ENCODE measurements around the gene DOCK4. TPM values are rescaled to one million over a fixed set of nuclear protein-coding genes. Genes with fewer than 3 reads are reported as not detected.

The DOCK4 gene
- total RNA-seq, 1 experiment from 2014 or later, result 4.9 TPM

DNA sequence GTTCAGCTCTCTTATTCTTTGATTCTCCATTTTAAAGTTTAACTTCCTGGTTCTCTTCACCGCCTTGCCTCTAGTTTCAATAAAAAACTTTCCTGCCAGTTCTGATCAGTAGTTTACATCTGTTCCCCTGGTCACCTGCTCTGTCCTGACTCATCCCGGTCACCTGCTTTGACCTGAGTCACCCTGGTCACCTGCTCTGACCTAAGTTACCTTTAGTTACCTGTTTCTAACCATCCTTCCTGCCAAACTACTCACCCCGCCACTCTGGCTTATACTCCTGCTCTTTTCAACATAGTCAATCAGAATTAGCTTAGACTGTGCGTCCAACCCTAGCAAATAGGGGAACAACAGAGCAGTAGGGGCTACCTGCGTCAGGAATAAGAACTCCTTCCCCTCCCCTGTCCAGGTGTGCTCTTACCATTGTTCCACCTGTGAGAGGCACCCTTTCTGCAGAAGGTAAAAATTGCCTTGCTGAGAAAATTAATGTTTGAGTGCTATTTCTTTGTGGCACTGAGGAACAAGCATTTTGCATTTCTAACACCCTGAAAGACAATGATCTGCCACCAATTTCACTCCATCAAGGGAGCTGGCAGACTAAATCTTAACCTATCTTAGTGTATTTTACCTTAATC is 263.6 kb downstream of the DOCK4 start:
- no peak overlapping the region for H4K91ac ChIP-seq (ENCODE audit: insufficient read length, low read depth, low read length)
- H3K27me3 ChIP-seq (ENCODE audit: insufficient read depth, low read length), result no peaks in the 10 kb centered on the region
- H3T11ph ChIP-seq (ENCODE audit: low read length), result no peak overlapping the region
- H3K18ac ChIP-seq (ENCODE audit: insufficient read length, low read depth, low read length), result no peak overlapping the region
- TF ChIP-seq, protein P1, sequence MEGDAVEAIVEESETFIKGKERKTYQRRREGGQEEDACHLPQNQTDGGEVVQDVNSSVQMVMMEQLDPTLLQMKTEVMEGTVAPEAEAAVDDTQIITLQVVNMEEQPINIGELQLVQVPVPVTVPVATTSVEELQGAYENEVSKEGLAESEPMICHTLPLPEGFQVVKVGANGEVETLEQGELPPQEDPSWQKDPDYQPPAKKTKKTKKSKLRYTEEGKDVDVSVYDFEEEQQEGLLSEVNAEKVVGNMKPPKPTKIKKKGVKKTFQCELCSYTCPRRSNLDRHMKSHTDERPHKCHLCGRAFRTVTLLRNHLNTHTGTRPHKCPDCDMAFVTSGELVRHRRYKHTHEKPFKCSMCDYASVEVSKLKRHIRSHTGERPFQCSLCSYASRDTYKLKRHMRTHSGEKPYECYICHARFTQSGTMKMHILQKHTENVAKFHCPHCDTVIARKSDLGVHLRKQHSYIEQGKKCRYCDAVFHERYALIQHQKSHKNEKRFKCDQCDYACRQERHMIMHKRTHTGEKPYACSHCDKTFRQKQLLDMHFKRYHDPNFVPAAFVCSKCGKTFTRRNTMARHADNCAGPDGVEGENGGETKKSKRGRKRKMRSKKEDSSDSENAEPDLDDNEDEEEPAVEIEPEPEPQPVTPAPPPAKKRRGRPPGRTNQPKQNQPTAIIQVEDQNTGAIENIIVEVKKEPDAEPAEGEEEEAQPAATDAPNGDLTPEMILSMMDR (conservative IDR thresholded peaks at IDR 0.05), result no peak
- H3K27me3 Mint-ChIP-seq (ENCODE audit: low read depth), result no peaks in the 10 kb centered on the region
- no peak overlapping the region for H4K8ac ChIP-seq (replicated peaks; ENCODE audit: insufficient read length, low read depth, low read length)
- H3K23me2 ChIP-seq (ENCODE audit: insufficient read length, low read depth, low read length, poor library complexity, severe bottlenecking), result no peaks in the 10 kb centered on the region
- DNase-seq, result no peak
- H3K4me1 ChIP-seq (ENCODE audit: insufficient read depth, low read length), result no peaks in the 10 kb centered on the region; the same call in 1 of the 2 replicates
- no peak overlapping the region for H2BK5ac ChIP-seq (ENCODE audit: insufficient read length, low read length)
- peaks cover 0 to 3% of the 10 kb centered on the region in 2 experiments; a peak in 1 of 4 replicates for H3K4me1 Mint-ChIP-seq
- H4K5ac ChIP-seq (ENCODE audit: insufficient read length, low read depth, low read length), result no peak overlapping the region
- H2BK15ac ChIP-seq (ENCODE audit: low read depth, low read length), result no peak overlapping the region
- H2BK12ac ChIP-seq (ENCODE audit: insufficient read length, low read depth, low read length), result no peak overlapping the region
- no peaks in the 10 kb centered on the region for H3K79me2 ChIP-seq (ENCODE audit: insufficient read depth, low read length)
- no peak overlapping the region for H2BK20ac ChIP-seq (ENCODE audit: low read depth, low read length, poor library complexity, severe bottlenecking)
- H3K27ac ChIP-seq (ENCODE audit: insufficient read length, low read depth, low read length), result no peak overlapping the region
- H3K27ac Mint-ChIP-seq, result peak overlapping the region in 1 of 3 experiments; percentile 31; a peak in 1 of 7 replicates
- H3K79me1 ChIP-seq (ENCODE audit: insufficient read depth, low read depth, low read length, poor library complexity, severe bottlenecking), result no peaks in the 10 kb centered on the region
- H3K4ac ChIP-seq (ENCODE audit: low read depth, low read length), result no peak overlapping the region
- H3K9me3 Mint-ChIP-seq, result peaks cover 20 to 25% of the 10 kb centered on the region in 2 experiments
- no peak overlapping the region for H3K56ac ChIP-seq (ENCODE audit: insufficient read length, low read depth, low read length)
- no peak overlapping the region for H3K14ac ChIP-seq (ENCODE audit: insufficient read depth, low read length)
- H4K20me1 ChIP-seq (ENCODE audit: control insufficient read depth, insufficient read depth, insufficient read length), result no peaks in the 10 kb centered on the region
- WGBS (ENCODE audit: extremely low coverage, insufficient read length, low lambda C conversion rate), result no CpG with 5 or more reads among the region's 5 CpGs
- no peak overlapping the region for H2AFZ ChIP-seq (ENCODE audit: low read length)
- peaks cover 38 to 65% (median 50%) of the 10 kb centered on the region in 3 experiments for H3K36me3 Mint-ChIP-seq (ENCODE audit: insufficient read depth in 1 of 3, low read depth in 3 of 3)
- H2AK5ac ChIP-seq (ENCODE audit: insufficient read length, low read length), result no peak overlapping the region
- H2BK120ac ChIP-seq (ENCODE audit: low read depth, low read length, poor library complexity, severe bottlenecking), result no peak overlapping the region
- no peak overlapping the region for H3K4me3 Mint-ChIP-seq
- H3K9ac ChIP-seq (ENCODE audit: extremely low read depth, insufficient read length, low read length), result no peak overlapping the region
- H3K4me2 ChIP-seq (ENCODE audit: insufficient read depth, insufficient read length, low read length), result no peak overlapping the region
- H3K9me3 ChIP-seq (ENCODE audit: control insufficient read depth, low read depth, low read length), result peaks cover 9% of the 10 kb centered on the region
- H3K23ac ChIP-seq (ENCODE audit: insufficient read length, low read depth, low read length), result no peak overlapping the region
